NCI-H128 (cell line): ENCODE data around the gene CCDC188.

Experiments used
- DNase-seq: peaks from one replicate; lab custom pipeline; 2025; ENCODE audit not compliant: unreplicated experiment; lab: John Stamatoyannopoulos, UW

CCDC188 gene

DNA sequence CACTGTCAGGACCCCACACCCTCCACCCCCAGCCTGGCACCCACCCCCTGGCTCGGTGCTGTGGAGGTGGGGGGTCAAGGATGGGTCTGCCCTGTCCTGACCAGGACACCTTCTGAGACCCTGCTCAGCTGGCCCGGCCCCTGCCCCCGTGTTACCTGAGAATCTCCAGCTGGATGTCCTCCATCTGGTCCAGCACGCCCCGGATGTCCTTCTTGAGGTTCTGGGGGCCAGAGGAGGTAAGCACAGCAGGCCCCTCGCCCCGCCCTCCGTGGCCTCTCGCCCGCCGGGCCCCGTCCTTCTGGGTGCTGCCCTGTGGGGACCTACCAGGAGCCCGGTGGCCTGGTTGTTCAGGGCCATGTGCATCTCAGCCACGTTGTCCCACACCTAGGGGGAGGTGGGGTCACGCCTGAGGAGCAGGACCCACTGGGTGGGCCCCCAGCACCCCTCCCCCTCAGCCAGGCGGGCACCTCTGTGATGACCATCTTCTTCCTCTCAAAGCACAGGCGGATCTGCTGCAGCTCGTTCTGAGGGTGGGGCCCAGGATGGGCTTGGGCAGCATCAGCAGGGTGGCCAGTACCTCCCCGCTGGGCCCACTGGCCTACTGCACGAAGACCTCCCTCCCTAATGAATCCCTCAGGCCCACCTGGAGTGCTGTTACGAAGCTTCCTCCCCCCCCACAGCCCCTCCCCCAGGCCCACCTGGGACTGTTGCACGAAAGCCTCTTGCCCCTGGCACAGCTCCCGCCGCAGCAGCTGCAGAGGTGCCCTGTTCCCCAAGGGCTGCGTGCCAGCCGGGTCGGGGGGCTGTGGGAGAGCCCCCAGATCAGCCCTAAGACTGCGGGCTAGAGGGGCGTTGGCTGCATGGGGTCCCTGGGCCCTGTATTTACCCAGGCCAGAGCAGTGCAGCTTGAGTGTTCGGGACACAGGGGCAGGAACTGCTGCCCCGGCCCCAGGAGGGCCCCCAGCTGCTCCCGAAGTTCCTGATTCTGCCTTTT is 1.3 kb downstream of the CCDC188 start:
- no peak for DNase-seq

DNA sequence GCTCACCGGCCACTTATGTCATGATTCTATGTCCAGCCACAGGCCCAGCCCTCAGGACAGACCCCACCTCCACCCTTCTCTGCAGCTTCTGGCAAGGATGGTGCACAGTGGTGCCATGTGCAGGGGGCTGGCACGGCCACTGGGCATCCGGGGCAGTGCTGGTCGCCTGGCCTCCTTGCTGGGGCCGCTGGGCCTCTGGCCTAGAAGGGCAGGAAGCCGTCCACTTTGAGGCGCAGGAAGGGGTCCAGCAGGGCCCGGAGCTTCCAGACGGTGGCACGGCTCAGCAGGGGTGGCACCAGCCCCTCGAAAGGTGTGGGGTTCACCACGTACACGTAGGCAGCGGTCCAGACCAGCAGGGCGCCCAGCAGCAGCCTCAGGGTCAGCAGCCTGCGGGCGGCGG is 2.4 kb downstream of the CCDC188 start:
- no peak for DNase-seq

DNA sequence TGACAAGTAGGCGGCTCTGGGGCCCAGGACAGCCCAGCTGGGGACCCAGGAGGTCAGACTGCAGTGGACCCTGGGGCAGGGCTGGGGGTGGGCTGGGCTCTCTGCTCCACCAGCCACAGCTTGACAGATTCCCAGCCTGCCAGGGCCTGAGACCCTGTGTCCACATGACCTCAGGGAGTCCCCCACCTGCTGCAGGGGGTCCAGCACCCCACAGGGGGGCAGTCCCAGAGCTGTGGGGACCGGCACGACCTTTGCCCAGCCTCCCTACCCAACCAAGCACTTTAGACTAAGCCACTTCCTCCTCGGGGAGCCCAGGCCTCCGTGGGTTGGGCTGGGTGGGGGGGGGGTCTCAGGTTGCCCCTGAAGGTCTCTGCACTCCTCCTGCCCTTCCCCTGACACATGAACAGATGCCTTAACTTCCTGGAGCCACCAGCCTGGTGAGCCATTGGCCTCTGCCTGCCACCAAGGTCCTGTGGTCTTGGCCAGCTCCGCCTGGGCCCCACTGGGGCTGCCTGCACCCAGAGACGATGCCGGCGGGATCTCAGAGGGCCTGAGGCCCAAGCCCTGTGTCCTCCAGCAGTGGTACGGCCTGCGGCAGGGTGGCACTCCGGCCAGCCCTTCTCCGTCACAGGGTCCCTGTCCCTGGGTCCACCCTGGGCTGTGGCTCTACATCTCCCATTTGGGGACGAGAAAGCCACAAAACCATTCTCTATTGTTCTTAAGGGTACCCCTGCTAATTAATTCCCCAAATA is 3.4 kb downstream of the CCDC188 start:
- no peak for DNase-seq

DNA sequence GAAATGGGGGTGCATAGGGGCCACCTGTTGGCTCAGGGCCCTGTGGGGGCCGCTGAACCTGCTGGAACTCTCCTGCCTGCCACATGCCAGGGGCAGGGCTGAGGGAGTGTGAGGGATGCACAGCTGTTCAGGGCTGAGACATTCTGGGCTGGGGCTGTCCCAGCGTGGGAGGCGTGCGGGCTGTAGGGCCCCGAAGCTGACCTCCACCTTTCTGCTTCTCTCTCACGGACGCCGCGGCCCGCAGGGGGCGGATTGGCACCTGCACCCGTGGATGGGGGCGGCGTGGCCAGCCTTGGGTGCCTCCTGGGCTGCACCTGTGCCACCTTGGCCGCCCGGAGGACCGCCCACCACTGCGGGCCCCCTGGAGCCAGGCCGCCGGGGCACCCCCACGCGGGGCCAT is 4.1 kb downstream of the CCDC188 start:
- DNase-seq = no peak

DNA sequence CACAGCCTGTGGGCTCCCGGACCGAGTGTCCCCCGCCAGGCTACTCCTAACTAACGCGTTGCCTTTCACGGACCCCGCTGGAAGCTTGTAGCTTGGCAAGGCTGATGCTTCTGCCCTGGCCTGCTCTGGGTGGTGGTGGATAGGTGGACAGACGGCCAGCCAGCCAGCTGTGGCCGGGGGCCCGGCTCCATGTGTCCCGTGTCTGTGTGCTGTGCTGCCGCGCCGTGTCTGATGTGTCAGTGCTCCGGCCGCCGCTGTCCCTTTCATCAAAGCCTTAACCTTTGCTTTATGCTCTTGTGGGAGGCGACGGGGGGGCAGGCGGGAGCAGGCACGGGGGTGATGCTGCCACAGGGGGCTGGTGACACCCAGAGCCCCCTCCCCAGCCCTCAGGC is 5.0 kb downstream of the CCDC188 start:
- DNase-seq = no peak

DNA sequence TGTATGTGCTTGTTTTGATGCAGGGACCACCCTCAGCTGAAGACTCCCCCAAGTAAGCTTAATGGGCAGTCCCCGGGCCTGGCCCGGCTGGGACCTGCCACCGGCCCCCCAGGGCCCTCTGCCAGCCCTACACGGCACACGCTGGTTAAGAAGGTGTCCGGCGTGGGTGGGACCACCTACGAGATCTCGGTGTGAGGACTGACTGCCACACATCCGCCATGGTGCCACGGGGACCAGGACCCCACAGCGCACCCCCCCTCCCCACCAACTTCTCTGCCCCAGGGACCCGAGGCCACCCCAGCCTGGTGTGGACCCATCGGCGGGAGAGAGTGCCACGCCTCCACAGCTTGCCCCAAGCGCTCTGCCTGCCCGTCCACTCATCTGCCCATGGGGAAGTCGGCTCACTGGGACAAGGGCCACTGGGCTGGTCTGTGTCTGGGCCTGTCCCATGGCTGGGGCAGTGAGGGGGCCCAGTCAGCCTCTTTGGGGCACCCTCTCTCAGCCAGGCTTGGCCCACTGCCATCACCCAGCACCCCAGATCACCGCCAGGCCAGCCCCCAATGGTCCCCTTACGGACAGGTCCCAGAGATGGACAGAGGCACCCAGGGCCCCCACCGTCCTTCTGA is 5.5 kb downstream of the CCDC188 start:
- DNase-seq = no peak

DNA sequence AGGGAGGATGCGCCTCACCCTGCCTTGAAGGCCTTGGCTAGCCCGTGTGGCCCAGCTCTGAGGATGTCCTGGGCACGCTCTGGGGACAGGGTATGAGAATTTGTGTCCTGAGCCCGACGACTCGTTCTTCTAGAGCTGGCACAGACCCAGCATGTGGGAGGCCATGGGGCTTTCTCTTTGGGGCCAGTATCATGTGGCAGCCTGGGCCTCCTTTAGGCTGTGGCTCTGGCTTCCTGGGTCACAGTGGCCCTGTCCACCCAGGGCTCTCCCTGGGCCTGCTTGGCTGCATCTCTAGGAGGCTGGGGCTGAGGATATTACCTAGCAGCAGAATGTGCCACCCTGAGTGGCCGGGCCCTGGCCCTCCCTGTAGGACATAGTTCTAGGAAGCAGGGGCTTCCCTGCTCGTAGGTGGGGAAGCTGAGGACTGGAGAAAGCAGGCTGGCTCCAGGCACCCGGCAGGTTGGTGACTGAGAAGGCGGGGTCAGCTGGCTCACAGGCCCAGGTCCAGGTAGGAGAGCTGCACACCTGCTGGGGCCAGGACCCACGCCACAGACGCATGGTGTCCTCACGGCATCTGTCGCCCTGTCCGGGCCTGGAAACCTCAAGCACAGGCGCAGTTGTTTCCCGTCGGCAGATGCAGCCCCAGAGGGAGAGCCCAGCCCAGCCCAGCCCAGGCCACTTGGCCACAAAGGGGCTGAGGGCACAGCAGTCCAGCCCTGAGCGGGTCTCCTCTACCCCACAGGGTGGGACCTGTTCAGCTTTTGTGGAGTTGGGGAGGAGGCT is 6.8 kb downstream of the CCDC188 start:
- DNase-seq = no peak

DNA sequence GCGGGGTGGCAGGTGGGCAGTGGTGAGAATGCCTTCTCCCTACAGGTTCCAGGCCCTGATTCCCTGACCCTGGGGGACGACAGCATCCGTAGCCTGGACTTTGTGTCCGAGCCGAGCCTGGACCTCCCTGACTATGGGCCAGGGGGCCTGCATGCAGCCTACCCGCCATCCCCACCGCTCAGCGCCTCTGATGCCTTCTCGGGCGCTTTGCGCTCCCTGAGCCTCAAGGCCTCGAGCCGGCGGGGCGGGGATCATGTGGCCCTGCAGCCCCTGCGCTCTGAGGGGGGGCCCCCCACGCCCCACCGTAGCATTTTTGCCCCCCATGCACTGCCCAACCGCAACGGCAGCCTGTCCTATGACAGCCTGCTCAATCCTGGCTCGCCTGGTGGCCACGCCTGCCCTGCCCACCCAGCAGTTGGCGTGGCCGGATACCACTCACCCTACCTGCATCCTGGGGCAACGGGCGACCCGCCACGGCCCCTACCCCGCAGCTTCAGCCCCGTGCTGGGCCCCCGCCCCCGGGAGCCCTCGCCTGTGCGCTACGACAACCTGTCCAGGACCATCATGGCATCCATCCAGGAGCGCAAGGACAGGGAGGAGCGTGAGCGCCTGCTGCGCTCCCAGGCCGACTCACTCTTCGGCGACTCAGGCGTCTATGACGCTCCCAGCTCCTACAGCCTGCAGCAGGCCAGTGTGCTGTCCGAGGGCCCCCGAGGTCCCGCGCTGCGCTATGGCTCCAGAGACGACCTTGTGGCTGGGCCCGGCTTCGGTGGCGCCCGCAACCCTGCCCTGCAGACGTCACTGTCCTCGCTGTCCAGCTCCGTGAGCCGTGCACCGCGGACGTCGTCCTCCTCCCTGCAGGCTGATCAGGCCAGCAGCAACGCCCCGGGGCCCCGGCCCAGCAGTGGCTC is 7.9 kb downstream of the CCDC188 start:
- no peak for DNase-seq

DNA sequence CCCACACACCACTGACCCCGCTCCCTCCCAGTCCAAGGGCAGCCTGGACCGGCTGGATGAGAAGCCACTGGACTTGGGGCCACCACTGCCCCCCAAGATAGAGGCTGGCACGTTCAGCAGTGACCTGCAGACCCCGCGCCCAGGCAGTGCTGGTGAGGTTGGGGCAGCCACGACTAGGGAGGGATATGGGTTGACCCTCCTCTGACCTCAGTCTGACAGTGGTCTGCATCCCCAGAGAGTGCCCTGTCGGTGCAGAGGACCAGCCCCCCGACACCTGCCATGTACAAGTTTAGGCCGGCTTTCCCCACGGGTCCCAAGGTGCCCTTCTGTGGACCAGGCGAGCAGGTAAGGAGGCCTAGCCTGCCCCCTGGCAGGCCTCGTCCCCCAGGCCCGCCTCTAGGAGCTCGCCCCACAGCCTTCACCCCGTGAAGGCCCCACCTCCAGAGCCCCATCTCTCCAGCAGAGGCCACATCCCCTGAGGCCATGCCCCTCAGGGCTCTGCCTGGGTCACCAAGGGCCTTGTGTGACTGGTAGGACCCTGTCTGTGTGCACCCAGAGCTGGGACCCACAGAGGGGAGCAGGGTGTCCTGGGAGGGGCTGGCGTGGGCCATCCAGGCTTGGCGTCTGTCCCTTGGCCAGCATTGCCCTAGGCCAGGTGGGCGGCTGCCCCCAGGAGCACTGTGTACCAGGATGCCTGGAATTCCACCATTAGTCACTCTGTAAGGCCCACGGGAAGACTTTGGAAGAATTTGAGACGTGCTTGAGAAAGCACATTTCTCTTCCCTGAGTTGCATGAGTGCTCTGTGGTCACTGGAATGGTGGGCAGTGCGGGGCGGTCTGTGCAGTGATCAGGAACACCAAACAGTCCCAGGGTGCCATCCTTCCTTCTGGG is 9.4 kb downstream of the CCDC188 start:
- DNase-seq = no peak

DNA sequence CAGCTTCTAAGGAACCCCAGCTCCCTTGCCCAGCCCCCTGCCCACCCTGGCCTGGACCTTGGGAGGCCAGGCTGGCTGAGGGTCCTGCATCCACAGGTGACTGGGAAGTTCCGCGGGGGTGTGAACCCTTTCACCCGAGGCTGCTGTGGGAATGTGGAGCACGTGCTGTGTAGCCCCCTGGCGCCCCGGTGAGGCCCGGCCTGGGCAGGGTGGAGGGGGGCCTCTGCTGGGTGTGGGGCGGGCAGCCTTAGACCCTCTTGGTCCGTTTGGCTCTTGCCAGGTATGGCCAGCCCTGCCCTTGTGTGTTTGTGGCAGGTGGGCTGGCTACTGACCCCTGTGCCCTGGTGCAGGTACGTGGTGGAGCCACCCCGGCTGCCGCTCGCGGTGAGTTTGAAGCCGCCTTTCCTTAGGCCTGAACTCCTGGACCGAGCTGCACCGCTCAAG is 10.3 kb downstream of the CCDC188 start:
- no peak for DNase-seq

DNA sequence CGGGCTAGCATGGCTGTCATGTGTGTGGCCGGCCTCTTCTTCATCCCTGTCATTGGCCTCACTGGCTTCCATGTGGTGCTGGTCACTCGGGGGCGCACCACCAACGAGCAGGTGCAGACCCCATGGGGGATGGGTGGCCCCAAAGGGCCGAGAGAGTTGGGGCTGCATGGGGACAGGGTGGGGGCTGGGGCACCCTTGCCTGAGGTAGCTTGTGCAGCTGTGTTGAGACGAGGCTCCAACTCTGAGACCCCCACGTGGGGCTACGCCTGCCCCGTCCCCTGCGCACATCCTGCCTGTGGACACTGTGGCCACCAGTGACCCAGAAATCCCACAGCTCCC is 10.8 kb downstream of the CCDC188 start:
- DNase-seq = no peak

DNA sequence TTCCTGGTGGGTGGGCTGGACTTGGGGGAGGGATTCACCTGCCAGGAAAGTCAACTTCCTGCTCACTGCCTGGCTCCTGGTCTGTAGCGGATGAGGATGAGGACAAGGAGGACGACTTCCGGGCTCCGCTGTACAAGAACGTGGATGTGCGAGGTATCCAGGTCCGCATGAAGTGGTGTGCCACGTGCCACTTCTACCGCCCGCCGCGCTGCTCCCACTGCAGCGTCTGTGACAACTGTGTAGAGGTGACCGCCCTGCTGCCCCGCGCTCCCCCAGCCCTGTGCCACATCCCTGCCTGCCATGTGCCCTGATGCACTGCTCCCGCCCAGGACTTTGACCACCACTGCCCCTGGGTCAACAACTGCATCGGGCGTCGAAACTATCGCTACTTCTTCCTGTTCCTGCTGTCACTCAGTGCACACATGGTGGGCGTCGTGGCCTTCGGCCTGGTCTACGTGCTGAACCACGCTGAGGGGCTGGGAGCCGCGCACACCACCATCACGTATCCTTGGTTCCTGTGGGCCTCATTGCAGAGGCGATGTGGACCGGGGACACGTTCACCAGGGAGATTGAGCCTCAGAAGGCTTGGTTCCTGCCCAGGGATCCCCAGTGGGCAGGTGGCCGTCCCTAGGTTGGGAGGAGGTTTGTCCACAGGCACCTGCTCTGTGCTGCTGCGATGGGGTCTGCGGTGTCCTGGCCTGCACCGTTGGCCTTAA is 11.3 kb downstream of the CCDC188 start:
- no peak for DNase-seq

DNA sequence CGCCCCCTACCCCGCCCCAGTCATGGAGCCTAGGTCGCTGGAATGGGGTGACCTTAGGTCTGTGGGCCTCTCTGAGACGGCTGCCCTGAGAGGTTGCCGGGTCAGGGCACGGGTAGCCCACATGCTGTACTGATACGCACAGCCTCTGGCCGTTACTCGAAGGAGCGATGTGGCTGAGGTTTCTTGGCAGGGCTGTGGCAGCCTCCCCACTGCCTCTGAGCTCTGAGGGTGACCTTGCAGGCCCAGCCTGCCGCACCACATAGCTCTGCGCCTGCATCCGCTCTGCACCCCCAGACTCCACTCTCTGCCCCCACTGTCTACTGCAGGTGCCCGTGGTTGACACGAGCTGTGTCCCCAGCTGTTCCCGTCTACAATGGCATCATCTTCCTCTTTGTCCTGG is 12.0 kb downstream of the CCDC188 start:
- DNase-seq = no peak

DNA sequence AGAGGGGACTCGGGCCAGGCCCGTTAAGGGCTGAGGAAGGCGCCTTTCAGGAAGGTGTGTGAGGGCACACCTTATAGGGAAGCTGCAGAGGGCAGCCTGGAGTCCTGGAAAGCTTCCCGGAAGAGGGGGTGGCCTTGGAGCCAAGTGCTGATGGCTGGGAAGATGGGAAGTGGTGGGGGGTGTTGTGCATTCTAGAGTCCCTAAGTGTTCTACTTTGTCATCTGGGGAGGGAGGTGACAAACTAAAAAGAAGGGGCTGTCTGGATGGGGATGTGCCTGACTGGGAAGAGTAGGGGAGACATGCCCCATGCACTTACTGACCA is 12.5 kb downstream of the CCDC188 start:
- DNase-seq = no peak

DNA sequence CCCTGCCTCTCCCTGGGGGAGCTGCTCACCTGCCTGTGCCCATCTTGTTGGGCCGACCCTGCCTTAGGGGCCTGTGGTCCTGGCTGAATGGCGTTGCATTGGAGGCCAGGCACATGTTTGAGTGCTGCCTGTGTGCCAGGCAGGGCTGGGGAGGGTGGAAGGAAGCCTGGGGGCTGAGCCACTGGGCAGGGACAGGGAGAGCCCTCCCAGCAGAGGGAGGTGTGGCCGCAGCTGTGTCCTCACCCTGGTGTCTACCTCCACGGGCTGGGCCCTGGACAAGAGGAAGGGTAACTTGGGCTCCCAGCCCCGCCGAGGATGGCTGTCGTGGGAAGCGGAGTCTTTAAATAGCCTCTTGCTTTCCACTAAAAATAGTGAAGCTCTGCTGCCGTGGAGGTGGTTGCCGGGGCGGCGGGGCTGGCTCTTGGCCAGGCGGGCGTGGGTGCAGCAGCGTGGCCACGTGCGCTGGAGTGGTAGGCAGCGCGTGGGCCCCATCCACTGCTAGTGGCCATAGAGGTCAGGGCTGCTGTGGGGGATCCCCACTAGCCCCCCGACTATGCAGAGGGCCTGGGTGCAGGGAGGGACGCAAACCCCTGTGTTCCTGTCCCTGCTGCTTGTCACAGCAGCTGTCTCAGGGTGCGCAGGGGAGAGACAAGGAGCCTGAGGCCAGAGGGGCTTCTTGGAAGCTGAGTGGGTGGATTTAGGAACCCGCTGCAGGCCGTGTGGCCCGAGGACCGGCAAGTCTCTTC is 13.0 kb downstream of the CCDC188 start:
- no peak for DNase-seq

DNA sequence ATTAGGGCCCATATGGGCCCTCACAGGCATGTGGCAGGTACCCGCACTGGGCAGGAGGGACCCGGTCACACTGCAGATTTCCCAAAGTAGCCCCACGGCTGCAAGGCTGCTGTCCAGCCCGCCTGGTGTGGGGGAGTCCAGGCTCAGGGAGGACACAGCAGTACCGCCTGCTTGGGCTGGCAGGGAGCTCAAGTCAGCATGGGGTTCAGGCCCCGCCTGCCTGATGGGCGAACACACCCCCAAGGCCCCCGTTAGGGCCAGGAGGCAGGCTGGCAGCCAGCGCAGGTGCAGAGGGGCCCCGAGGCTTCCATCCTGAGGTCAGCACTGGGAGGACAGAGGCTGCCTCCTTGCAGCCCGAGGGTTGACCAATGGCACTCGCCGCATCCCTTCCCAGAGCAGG is 13.7 kb downstream of the CCDC188 start:
- no peak for DNase-seq

DNA sequence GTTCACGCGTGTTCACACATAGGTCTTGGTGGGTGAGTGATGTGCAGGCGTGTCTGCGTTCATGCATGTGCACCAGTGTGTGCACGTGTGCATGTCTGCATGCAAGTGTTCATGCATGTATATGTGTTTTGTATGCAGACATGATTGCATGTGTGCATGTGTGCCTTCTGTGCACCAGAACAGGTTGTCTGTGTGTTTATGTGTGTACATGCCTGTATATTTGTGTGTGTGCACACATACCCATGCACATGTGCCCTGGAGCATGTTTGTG is 14.3 kb downstream of the CCDC188 start:
- DNase-seq = no peak
